ENCODE measurements around the gene SLC25A21. TPM values are rescaled to one million over a fixed set of nuclear protein-coding genes. Genes with fewer than 3 reads are reported as not detected.
A peak's percentile ranks its signal among the peaks of the same experiment; 100 is the strongest.

SLC25A21 gene
- total and polyA plus RNA-seq, 2 of the 13 experiments (the other 11 are each of a cell fraction or from before 2014, with no cell fraction given): 1.9 to 2.9 TPM

DNA sequence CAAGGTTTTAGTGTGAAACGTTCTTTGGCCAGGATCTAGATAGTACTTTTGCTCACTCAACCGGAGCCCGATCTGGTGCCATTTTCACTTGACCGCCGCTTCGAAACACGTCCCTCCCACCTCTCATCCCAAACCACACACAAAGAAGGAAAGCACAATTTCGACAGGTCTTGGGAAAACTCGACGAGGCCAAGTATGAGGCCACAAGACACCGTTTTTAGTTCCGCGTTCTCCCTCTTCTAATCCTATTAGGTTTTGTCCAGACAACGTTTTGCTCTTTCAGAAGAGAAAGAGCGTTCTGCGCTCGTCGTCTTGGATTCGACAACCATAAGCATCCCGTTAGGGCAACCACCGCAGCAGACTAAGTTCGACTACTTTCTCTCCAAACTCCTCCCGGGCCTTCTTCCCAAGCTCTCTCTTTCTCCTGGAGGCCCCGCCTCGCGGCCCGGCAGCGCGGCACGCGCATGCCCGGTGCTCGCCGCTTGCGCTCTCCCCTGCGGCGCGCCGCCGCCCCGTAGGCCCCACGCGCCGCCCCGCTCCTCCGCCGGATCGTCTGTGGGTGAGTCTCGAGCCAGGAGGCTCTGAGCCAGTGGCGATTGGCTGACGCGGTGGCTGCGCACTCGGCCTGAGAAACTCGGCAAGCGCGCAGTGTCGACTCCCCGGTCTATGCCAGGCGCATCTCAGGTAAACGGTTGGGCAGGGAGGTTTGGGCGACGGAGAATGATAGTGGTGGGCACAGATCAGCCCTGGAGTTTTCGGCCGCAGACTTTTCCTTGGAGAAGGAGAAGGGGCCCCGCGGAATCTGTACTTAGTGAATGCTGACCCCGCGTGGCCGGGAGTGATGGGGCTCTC, 25.2 kb upstream of the SLC25A21 start, which contains the start of gene MIPOL1 (continued):
- no peak for TF ChIP-seq ZNF383 (CRISPR knock-in tag; IDR thresholded peaks at IDR 0.05; ENCODE audit: borderline replicate concordance)
- TF ChIP-seq, protein P1, sequence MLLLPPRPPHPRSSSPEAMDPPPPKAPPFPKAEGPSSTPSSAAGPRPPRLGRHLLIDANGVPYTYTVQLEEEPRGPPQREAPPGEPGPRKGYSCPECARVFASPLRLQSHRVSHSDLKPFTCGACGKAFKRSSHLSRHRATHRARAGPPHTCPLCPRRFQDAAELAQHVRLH (CRISPR knock-in tag; IDR thresholded peaks at IDR 0.05; ENCODE audit: borderline replicate concordance, low read depth): peak; percentile 84; the same call in 1 of the 2 replicates
- TF ChIP-seq HDAC1 (CRISPR knock-in tag; IDR thresholded peaks at IDR 0.05): peak; percentile 93
- TF ChIP-seq, protein P2, sequence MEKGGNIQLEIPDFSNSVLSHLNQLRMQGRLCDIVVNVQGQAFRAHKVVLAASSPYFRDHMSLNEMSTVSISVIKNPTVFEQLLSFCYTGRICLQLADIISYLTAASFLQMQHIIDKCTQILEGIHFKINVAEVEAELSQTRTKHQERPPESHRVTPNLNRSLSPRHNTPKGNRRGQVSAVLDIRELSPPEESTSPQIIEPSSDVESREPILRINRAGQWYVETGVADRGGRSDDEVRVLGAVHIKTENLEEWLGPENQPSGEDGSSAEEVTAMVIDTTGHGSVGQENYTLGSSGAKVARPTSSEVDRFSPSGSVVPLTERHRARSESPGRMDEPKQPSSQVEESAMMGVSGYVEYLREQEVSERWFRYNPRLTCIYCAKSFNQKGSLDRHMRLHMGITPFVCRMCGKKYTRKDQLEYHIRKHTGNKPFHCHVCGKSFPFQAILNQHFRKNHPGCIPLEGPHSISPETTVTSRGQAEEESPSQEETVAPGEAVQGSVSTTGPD (CRISPR knock-in tag; IDR thresholded peaks at IDR 0.05): no peak
- no peak for TF ChIP-seq SYNCRIP (IDR thresholded peaks at IDR 0.05; ENCODE audit: insufficient read depth, low read depth, low read length)
- peak; percentile 94 for TF ChIP-seq MIER3 (CRISPR knock-in tag; IDR thresholded peaks at IDR 0.05; ENCODE audit: borderline replicate concordance)
- peak; percentile 91; the same call in 1 of the 2 replicates for TF ChIP-seq ZNF367 (CRISPR knock-in tag; IDR thresholded peaks at IDR 0.05; ENCODE audit: borderline replicate concordance)
- no peak; the same call in 1 of the 2 replicates for TF ChIP-seq ZNF703 (CRISPR knock-in tag; IDR thresholded peaks at IDR 0.05; ENCODE audit: borderline replicate concordance)
- TF ChIP-seq CBX5 (CRISPR knock-in tag; IDR thresholded peaks at IDR 0.05; ENCODE audit: borderline replicate concordance): peak; percentile 78
- no peak for TF ChIP-seq ATF1 (CRISPR knock-in tag; IDR thresholded peaks at IDR 0.05)
- no peak for TF ChIP-seq KAT2B (IDR thresholded peaks at IDR 0.05; ENCODE audit: borderline replicate concordance, low read depth, low read length)
- peak; percentile 93; the same call in 1 of the 2 replicates for TF ChIP-seq GLI4 (CRISPR knock-in tag; IDR thresholded peaks at IDR 0.05; ENCODE audit: borderline replicate concordance)
- TF ChIP-seq, protein P3, sequence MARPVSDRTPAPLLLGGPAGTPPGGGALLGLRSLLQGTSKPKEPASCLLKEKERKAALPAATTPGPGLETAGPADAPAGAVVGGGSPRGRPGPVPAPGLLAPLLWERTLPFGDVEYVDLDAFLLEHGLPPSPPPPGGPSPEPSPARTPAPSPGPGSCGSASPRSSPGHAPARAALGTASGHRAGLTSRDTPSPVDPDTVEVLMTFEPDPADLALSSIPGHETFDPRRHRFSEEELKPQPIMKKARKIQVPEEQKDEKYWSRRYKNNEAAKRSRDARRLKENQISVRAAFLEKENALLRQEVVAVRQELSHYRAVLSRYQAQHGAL (CRISPR knock-in tag; IDR thresholded peaks at IDR 0.05; ENCODE audit: not compliant biosample characterization): peak; percentile 97
- TF ChIP-seq ZNF878 (CRISPR knock-in tag; IDR thresholded peaks at IDR 0.05): peak; percentile 94
- peak; percentile 89; the same call in 1 of the 2 replicates for TF ChIP-seq ZNF441 (CRISPR knock-in tag; IDR thresholded peaks at IDR 0.05; ENCODE audit: borderline replicate concordance)
- peak; percentile 86 for TF ChIP-seq ZNF781 (CRISPR knock-in tag; IDR thresholded peaks at IDR 0.05; ENCODE audit: borderline replicate concordance, not compliant biosample characterization)
- TF ChIP-seq PTBP1 (IDR thresholded peaks at IDR 0.05; ENCODE audit: low read depth, low read length, poor library complexity, severe bottlenecking): no peak
- peak; percentile 38; the same call in 1 of the 2 replicates for TF ChIP-seq BHLHE40 (IDR thresholded peaks at IDR 0.05; ENCODE audit: low read length)
- TF ChIP-seq, protein P4, sequence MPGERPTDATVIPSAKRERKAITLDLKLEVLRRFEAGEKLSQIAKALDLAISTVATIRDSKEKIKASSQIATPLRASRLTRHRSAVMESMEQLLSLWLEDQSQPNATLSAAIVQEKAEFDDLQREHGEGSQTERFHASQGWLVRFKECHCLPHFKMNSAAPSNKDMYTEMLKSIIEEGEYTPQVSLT (CRISPR knock-in tag; IDR thresholded peaks at IDR 0.05; ENCODE audit: borderline replicate concordance, low read depth): no peak; the same call in none of the 2 replicates
- TF ChIP-seq FOXK2 (IDR thresholded peaks at IDR 0.05): no peak
- TF ChIP-seq HNRNPL (IDR thresholded peaks at IDR 0.05; ENCODE audit: low read depth, low read length): peak; percentile 97
- TF ChIP-seq ZSCAN30 (CRISPR knock-in tag; IDR thresholded peaks at IDR 0.05): no peak; the same call in 1 of the 2 replicates
- peak; percentile 94 for TF ChIP-seq ZNF343 (CRISPR knock-in tag; IDR thresholded peaks at IDR 0.05)
- 0 out of 2 replicates have a peak, but pooled peaks have one; percentile 53 for TF ChIP-seq EZH2 (conservative IDR thresholded peaks at IDR 0.05; ENCODE audit: low read depth, low read length)
- no peak for TF ChIP-seq ZKSCAN1 (IDR thresholded peaks at IDR 0.05; ENCODE audit: low read length)
